Measurements from ENCODE around the gene NAA40. TPM values are rescaled to one million over a fixed set of nuclear protein-coding genes. Genes with fewer than 3 reads are reported as not detected.
A peak's percentile ranks its signal among the peaks of the same experiment; 100 is the strongest.

The NAA40 gene
- total and polyA plus RNA-seq, 2 of the 13 experiments (the other 11 are each of a cell fraction or from before 2014, with no cell fraction given): 11.1 to 17.9 TPM

GRCh38 chr11:63974259-63975143 lies 35.7 kb downstream of the NAA40 start, which contains the start of gene COX8A (continued):
- no peak for TF ChIP-seq NFRKB (IDR thresholded peaks at IDR 0.05)
- no peak for TF ChIP-seq PLRG1 (conservative IDR thresholded peaks at IDR 0.05)
- peak; percentile 70; the same call in 1 of the 2 replicates for TF ChIP-seq IRF2 (CRISPR knock-in tag; IDR thresholded peaks at IDR 0.05)
- TF ChIP-seq KMT2A (CRISPR knock-in tag; IDR thresholded peaks at IDR 0.05): peak; percentile 90
- TF ChIP-seq ZBTB46 (CRISPR knock-in tag; IDR thresholded peaks at IDR 0.05; ENCODE audit: borderline replicate concordance): no peak
- no peak for TF ChIP-seq ZNF790 (CRISPR knock-in tag; IDR thresholded peaks at IDR 0.05; ENCODE audit: borderline replicate concordance)
- TF ChIP-seq AKNA (CRISPR knock-in tag; IDR thresholded peaks at IDR 0.05; ENCODE audit: borderline replicate concordance): no peak
- no peak for TF ChIP-seq RNF219 (CRISPR knock-in tag; IDR thresholded peaks at IDR 0.05)
- TF ChIP-seq FOXP1 (IDR thresholded peaks at IDR 0.05): no peak
- TF ChIP-seq FOXP1 (CRISPR knock-in tag; IDR thresholded peaks at IDR 0.05): no peak
- TF ChIP-seq TAF1 (CRISPR knock-in tag; IDR thresholded peaks at IDR 0.05): peak; percentile 91
- TF ChIP-seq ZNF710 (CRISPR knock-in tag; IDR thresholded peaks at IDR 0.05; ENCODE audit: borderline replicate concordance): no peak; the same call in 1 of the 2 replicates
- peak; percentile 66 for TF ChIP-seq TBX2 (CRISPR knock-in tag; IDR thresholded peaks at IDR 0.05; ENCODE audit: borderline replicate concordance)
- no peak for TF ChIP-seq ZFP62 (CRISPR knock-in tag; IDR thresholded peaks at IDR 0.05)
- peak; percentile 47; the same call in 1 of the 2 replicates for TF ChIP-seq ZFP82 (CRISPR knock-in tag; IDR thresholded peaks at IDR 0.05; ENCODE audit: borderline replicate concordance)
- no peak for TF ChIP-seq MYNN (CRISPR knock-in tag; IDR thresholded peaks at IDR 0.05; ENCODE audit: low read depth)
- peak; percentile 95 for TF ChIP-seq CEBPB (IDR thresholded peaks at IDR 0.05; ENCODE audit: borderline replicate concordance, low read depth, low read length)
- TF ChIP-seq HOXA5 (CRISPR knock-in tag; IDR thresholded peaks at IDR 0.05): peak; percentile 56
